Stimulated activated CD4-positive, alpha-beta T cell treated with anti-CD3 and anti-CD28 coated beads, Interleukin-12 subunit alpha, Interleukin-12 subunit beta, amount 100 ng/mL, for 48 hours (primary cell): ENCODE measurements around the gene STK32A.

Source experiments
- DNase-seq, 3 donors: peaks; one replicate each; pipeline ENCODE4 v3.0.0-alpha.2; 2020; ENCODE audit warnings: low read depth in 2 of 3, low spot score in 1 of 3

STK32A gene

DNA sequence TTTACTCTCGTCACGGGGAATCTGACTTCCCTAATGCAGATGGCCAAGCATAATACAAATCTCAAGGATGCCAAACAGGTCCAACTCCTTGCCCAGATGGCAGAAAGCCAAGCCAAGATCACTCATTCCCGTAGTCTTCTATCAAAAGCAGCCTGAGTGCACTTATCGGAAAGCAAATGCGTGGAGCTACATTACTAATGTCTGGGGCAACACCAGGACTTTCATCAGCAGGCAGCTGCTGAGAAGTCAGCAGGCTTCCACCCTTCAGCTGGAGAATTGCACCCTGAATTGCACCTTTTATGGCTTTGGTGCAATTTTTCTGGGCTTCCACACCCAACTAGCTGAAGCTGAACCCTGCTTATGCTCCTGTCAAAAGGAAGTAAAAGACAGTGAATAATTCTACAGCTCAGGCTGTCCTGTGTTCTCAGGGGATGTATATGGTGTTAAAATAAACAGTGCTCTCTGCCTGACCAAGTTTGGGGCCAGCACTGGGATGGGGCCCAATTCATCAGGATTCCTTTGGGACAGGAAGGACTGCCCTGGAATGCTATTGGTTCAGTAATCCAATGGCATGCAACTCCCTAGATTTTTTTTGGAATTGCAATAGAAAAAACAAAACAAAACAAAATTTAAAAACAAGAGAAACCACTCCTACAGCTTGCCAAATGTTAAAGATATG is 182.4 kb downstream of the STK32A start:
- DNase-seq: no peak

DNA sequence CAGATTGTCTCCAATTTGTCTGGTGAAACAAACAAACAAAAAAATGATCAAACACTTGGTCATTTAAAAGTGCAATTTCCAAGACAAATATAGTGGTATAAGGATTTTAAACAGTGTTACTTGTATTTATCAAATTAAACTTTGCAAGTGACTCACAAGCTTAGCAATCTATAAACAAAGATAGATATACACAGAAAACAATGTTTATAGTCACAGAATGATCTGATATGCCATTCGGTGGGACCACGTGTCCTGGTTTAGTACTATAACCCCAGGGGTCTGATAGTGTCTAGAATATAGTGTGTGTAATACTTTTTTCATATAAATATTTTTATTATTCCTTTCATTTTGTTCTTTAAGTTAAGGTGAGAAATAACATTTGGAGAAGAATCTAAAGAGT is 183.8 kb downstream of the STK32A start:
- DNase-seq: no peak

- no peak for DNase-seq
Measured at GRCh38 chr5:147426640-147427327, 192.0 kb downstream of the STK32A start.

DNA sequence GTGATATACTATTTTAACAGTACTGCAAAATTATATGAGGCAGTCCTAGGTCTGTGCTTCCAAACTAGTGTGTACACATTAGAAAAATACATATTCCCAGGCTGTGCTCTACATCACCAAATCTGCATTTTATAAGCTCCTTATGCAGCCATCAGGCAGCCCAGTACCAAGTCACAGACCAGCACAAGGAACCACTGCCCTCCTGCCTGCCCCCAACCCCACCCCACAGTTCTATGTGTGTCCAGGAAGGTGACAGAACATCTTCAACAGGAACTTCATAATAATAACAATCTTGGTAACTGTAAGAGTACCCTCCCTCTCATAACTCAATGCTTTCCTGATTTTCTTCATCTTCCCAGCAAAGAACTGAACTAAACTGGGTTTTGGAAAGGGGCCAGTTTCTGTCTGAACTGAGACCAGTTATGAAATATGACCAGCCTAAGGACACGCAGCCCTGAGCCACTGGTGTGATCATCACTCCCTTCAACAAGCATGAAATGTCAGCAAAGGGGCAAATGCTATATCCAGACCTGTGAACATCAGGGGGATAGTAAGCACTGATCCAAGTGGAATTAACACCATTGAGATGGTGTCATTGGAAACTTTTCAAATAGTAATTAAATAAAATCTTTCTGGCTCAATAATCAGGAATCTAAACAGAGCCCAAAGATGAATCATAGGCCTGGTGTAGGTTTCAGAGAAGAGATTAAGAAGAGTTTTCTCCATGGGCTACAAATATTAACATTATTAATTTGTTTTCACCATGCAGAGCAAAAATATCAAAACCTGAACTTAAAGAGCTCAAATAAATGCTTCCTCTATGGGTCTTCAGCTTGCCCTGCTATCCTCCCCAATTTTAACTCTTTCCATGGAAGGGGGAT is 192.9 kb downstream of the STK32A start:
- DNase-seq: no peak

DNA sequence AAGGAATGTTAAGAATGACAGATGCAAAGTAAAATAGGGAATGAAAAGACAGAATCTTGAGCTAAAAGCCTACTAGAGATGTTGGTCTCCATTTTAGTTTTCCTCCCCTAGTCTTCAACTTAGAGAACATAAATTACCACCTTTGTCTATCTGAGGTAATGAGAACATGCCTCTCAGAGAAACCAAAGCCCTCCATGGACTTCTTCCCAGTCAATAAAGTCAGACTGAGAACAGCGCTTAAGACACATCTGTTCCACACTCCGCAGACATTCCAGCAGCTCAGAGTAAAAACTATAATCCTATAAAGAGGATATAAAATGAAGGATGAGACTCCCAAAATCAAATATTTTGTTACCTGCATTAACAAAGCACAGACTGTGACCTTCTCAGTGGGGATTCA is 195.8 kb downstream of the STK32A start:
- DNase-seq: no peak

DNA sequence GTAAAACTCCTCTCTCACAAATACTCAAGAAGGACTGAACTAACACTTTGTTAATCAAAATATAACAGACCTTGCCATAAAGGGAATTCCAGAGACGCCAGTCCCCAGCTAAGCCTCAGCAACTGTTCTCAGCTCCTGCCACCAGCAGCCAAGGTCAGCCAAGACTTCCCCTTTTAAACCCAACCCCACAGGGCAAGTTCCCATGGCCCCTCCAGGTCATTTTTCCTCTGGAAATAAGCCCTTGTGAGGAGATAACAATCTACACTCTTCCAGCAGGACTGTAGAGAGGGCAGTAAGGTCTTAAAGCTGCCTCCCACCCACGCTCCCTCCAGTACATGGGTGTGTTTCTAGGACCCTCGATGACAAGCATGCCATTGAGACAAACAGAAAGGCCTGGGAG is 196.8 kb downstream of the STK32A start:
- DNase-seq: no peak

GRCh38 chr5:147432323-147432722 is 197.5 kb downstream of the STK32A start:
- DNase-seq: no peak

GRCh38 chr5:147434049-147434448 is 199.2 kb downstream of the STK32A start:
- DNase-seq: no peak

DNA sequence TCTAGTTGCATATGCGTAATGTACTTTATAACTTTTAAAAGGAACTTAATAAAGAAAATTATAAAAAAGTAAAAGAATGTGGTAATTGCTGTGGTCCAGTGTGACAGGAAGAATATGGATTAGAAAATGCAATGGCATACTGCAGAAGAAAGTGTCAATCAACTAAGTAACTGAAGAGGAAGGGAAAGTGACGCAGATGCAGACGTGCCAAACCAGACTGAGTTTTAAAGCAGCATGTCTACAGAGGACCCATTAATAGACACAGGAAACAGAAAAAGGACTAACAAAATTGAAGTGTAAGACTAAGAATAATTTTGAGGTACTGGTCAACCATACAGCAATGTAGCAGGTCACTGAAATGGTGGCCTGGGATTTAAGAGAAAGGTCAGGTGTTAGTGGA is 201.8 kb downstream of the STK32A start:
- DNase-seq: no peak

DNA sequence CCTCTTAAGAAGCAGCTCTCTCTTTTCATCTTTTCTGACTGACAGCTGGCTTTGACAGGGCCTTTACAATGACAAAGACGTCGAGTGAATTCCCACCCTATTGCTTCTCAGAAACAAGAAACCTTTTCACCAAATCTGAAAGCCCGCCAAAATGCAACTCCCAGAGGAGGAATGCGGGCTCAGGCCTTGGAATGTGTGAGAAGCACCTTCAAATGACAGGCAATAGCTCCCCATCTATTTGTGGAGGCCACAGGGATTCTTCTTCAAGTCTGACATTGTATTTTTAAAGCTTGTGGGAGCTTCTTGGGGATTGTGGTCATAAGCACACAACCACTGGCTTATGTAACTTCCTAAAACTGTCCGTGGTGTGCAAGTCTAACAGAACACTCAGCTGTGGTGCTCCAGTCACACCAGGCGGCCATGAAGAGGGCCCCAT is 202.4 kb downstream of the STK32A start:
- DNase-seq: no peak
